ENCODE results near the gene MUC13. TPM values are rescaled to one million over a fixed set of nuclear protein-coding genes. Genes with fewer than 3 reads are reported as not detected.
A peak's percentile ranks its signal among the peaks of the same experiment; 100 is the strongest.

MUC13 gene
- total RNA-seq, 3 donors from 2014 or later = 3.9 TPM; not detected in 2

DNA sequence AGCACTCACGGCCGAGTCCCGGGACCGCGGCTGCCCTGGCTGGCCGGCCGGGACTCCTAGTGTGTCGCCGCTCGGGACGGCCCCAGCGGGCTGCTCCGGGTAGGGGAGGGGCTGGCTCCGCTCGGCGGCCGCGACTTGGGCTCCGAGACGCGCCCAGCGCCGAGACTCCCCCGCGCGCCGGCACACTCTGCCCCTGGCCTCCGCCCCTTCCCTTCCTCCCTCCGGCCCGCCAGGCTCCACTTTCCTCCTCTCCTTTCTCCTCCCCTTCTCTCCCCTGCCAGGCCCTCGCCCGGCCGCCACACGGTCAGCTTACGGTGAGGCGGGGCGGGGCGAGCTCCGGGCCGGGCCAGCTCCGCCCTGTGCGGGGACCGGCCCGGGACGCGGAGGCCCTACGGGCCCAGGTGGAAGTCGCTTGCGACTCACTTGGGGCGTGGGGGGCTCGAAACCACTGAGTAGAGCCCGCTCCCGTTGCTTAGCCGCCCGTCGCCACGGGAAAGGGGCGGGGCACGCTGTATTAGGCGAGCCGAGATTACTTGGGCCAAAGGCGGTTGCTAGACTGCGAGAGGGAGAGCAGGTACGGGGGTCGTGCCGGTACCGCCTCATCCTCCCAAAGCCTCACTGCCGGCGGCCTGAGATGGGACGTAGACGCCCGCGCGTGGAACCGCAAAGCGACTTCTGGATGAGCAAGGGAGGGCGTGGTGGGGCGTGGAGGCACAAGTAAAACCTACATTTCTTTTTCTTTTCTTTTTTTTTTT, 47.2 kb downstream of the MUC13 start, which contains the start of gene ITGB5:
Gene ITGB5 (minus strand): TSS at position 189 of the 755 bp plus-strand sequence. CDS start 365 bp downstream, outside the sequence.
- no peaks in the 10 kb centered on the region for H3K4me1 ChIP-seq
- H3K9me3 ChIP-seq = no peaks in the 10 kb centered on the region
- no peaks in the 10 kb centered on the region for H3K27me3 ChIP-seq
- H3K27ac ChIP-seq = peak within 1 kb of the TSS; percentile 93 to 95
- H3K4me3 ChIP-seq = peak within 1 kb of the TSS; percentile 84 to 91 (median 84)
- DNase-seq (ENCODE audit: low spot score in 2 of 2) = peak; percentile 77 to 80
- intact Hi-C loops (cut with DNase I; ENCODE audit: low total_unique reads) = no loop called here
- TF ChIP-seq POLR2A (IDR thresholded peaks at IDR 0.05) = peak; percentile 10
- peak; percentile 55 to 56 (median 56) for TF ChIP-seq POLR2AphosphoS5 (IDR thresholded peaks at IDR 0.05)
- no peak for TF ChIP-seq CTCF (IDR thresholded peaks at IDR 0.05)
- H3K36me3 ChIP-seq = no peaks in the 10 kb centered on the region

DNA sequence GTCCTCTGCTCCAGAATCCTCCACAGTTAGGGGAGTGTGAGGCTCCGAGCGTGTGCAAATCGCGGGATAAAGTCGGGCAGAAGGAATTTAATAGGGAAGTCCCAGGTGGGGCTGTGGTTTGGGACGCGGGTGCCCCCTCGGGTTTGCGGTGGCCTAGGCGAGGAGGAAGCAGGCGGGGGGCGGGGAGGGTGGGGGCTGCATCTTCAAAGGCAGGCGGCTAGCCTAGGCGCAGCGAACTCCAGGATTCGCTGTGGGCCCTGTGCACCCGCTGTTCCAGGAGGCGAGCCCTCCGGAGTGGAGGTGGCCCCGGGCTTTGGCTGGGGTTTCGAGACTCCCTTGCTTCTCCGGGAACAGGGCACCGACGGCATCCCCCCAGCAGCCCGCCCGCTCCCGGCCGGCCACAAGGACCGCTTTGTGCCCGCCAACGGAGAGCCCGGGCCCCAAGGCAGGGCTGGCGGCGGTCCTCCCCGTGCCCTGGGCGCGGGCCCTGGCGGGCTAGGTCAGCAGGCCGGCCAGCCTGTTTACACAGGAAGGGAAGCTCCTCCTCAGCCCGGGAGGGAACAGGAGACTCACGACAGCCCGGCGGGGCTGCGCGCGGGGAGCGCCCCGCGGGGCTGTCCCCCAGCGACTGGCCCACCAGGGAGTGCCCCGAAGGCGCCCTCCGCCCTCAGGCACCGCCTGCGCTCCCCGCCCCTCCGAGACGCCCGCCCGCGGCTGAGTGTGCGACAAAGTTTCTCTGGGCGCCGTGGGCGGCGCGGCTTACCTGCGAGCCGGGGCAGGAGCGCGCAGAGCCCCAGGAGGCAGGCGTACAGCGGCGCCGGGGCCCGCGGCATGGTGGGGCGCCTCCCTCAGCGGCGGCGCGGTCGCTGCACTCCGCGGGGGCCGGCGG, 48.1 kb downstream of the MUC13 start:
- Histone ChIP-seq H3K27me3 (no peaks in the 10 kb centered on the region), H3K4me1 (no peaks in the 10 kb centered on the region), H3K4me3 (peak overlapping the region; percentile 84 to 91 (median 84)), H3K36me3 (no peaks in the 10 kb centered on the region), H3K9me3 (no peaks in the 10 kb centered on the region), H3K27ac (peak overlapping the region; percentile 93 to 95)
- DNase-seq (ENCODE audit: low spot score in 2 of 2) = peak in 1 of 2 donors; percentile 55
- intact Hi-C loops (cut with DNase I; ENCODE audit: low total_unique reads) = no loop called here
- no peak for TF ChIP-seq POLR2A (IDR thresholded peaks at IDR 0.05)
- TF ChIP-seq CTCF (IDR thresholded peaks at IDR 0.05) = no peak
- no peak for TF ChIP-seq POLR2AphosphoS5 (IDR thresholded peaks at IDR 0.05)

DNA sequence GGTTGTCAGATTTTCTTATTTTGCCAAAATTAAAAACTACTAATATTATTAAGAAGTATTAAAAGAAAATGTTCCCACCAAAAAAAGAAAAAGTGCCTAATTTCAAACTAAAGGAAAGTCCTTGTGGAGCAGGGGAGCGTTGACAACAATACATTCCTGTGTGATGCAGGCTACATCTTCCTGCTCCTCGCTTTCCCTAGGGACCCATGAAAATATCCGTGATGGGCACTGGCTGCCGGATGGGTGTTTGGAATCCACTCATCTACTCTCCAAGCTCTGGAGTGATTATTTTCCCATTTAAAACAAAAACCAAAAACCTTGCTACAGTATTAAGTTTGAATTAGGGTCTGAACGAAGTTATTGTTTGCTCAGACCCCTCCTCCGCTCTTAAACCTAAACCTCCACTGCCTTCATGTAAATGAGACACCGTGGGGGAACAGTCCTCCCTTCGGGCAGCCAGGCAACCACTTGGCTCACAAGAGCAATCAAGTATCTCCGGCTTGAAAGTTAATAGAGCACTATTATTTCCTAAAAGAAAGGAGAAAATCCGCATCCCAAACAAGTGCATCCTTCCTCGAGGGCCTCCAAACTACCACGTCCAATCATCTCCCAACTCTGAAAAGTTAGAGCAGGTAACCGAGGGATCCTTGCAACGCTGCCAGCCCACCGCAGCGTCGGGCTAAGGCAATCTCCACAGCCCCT, 48.9 kb downstream of the MUC13 start:
- intact Hi-C loops (cut with DNase I; ENCODE audit: low total_unique reads) = no loop called here
- Histone ChIP-seq H3K27me3 (no peaks in the 10 kb centered on the region), H3K36me3 (no peaks in the 10 kb centered on the region), H3K9me3 (no peaks in the 10 kb centered on the region), H3K27ac (peak overlapping the region; percentile 93 to 95), H3K4me1 (no peaks in the 10 kb centered on the region), H3K4me3 (peak overlapping the region; percentile 84 to 91 (median 84))
- TF ChIP-seq POLR2AphosphoS5 (IDR thresholded peaks at IDR 0.05) = peak in 1 of 3 donors; percentile 13
- no peak for TF ChIP-seq POLR2A (IDR thresholded peaks at IDR 0.05)
- TF ChIP-seq CTCF (IDR thresholded peaks at IDR 0.05) = no peak
- no peak for DNase-seq (ENCODE audit: low spot score in 2 of 2)

DNA sequence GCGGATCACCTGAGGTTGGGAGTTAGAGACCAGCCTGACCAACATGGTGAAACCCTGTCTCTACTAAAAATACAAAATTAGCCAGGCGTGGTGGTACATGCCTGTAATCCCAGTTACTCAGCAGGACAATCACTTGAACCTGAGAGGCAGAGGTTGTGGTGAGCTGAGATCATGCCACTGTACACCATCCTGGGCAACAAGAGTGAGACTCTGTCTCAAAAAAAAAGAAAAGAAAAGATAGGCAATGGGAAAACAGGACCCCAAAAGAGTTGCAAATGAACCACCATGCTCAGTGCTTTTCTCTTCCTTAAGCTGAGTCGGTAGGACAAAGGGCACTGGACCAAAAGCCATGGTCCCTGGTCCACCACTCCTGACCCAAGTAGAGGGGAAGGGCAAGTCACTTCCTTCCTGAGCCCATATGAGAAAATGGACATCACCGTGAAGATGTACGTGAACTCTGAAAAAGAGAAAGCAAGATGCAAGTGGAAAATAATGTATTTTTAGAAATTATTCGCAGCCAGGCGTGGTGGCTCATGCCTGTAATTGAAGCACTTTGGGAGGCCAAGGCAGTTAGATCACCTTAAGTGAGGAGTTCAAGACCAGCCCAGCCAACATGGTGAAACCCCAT, 50.0 kb downstream of the MUC13 start:
- H3K27me3 ChIP-seq = no peaks in the 10 kb centered on the region
- peaks cover 0 to 1% of the 10 kb centered on the region in 2 donors for H3K4me1 ChIP-seq
- DNase-seq (ENCODE audit: low spot score in 2 of 2) = no peak
- H3K4me3 ChIP-seq = no peak overlapping the region
- intact Hi-C loops (cut with DNase I; ENCODE audit: low total_unique reads) = no loop called here
- no peaks in the 10 kb centered on the region for H3K9me3 ChIP-seq
- TF ChIP-seq CTCF (IDR thresholded peaks at IDR 0.05) (no peak), POLR2AphosphoS5 (IDR thresholded peaks at IDR 0.05) (no peak), POLR2A (IDR thresholded peaks at IDR 0.05) (no peak)
- no peaks in the 10 kb centered on the region for H3K36me3 ChIP-seq
- H3K27ac ChIP-seq = peak overlapping the region in 1 of 2 donors; percentile 16

All from breast epithelium (tissue), 4 donors.